ENCODE data around the gene RELL1. TPM values are rescaled to one million over a fixed set of nuclear protein-coding genes. Genes with fewer than 3 reads are reported as not detected.

The RELL1 gene
- total and polyA plus RNA-seq, 8 donors: 10.1 to 35.6 (median 11.3) TPM

DNA sequence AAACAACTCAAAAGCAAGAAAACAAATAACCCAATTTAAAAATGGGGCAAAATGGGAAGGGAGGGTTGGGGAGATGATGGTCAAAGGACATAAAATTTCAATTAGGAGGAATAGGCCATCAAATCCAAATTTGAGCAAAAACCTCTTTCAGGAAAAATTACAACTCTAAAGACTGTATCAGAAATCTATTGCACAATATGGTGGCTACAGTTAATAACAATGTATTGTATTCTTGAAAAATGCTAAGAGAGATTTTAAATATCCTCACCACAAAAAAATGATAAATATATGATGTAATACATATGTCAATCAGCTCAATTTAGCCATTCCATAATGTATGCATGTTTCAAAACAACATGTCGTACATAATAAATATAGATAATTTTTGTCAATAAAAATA is 60.7 kb downstream of the RELL1 start:
- Histone ChIP-seq H3K4me3 (no peak overlapping the region), H3K36me3 (peaks cover 0 to 41% of the 10 kb centered on the region in 2 donors), H3K27ac (no peak overlapping the region), H3K9me3 (no peaks in the 10 kb centered on the region), H3K27me3 (no peaks in the 10 kb centered on the region), H3K4me1 (peaks cover 0 to 5% of the 10 kb centered on the region in 2 donors)
- DNase-seq (no peak), ATAC-seq (no peak)
- intact Hi-C loops (cut with DNase I): no loop called here
- TF ChIP-seq, protein P1, sequence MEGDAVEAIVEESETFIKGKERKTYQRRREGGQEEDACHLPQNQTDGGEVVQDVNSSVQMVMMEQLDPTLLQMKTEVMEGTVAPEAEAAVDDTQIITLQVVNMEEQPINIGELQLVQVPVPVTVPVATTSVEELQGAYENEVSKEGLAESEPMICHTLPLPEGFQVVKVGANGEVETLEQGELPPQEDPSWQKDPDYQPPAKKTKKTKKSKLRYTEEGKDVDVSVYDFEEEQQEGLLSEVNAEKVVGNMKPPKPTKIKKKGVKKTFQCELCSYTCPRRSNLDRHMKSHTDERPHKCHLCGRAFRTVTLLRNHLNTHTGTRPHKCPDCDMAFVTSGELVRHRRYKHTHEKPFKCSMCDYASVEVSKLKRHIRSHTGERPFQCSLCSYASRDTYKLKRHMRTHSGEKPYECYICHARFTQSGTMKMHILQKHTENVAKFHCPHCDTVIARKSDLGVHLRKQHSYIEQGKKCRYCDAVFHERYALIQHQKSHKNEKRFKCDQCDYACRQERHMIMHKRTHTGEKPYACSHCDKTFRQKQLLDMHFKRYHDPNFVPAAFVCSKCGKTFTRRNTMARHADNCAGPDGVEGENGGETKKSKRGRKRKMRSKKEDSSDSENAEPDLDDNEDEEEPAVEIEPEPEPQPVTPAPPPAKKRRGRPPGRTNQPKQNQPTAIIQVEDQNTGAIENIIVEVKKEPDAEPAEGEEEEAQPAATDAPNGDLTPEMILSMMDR (IDR thresholded peaks at IDR 0.05): no peak

DNA sequence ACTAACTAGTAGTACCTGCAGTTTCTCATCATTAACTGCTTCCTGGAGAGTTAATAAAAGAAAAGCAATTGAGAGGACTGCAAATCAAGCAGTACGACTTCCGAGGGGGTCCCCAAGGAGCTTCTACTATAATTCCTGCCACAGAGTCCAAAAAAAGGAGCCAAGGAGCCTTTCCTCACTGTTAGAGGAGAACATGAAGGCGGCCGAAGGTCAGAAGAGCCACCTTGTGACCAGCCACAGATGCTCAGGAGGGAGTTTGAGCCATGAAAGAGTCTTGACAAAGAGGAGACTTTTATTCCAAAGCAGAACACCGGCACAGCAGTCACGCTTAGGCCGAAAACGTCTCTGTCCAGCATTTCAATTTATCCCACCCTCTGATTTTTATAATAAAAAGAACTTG is 62.2 kb downstream of the RELL1 start:
- ATAC-seq (no peak), DNase-seq (no peak)
- Histone ChIP-seq H3K4me1 (peaks cover 0 to under 1% of the 10 kb centered on the region in 2 donors), H3K27ac (no peak overlapping the region), H3K27me3 (no peaks in the 10 kb centered on the region), H3K36me3 (peaks cover 0 to 30% of the 10 kb centered on the region in 2 donors), H3K4me3 (no peak overlapping the region), H3K9me3 (no peaks in the 10 kb centered on the region)
- TF ChIP-seq, protein P1 (IDR thresholded peaks at IDR 0.05): no peak
- intact Hi-C loops (cut with DNase I): no loop called here

DNA sequence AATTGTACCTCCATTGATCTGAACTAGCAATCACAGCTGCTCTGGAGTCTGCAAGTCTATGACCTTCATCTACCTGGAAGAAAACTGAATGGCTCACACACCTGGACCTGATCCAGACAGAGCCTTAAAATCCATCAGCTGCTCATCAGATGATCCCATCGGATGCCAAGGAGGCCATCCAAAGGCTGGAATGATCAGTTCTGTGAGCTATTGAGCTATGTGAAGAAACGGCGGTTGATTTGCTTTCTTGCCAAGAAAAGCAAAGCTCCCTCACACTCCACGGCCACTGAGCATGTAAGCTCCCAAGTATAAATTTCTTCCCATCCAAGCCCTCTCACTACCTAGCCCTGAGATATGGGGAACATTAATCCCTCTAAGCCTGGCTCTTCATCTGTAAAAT is 63.1 kb downstream of the RELL1 start:
- Histone ChIP-seq H3K4me3 (no peak overlapping the region), H3K27me3 (no peaks in the 10 kb centered on the region), H3K4me1 (no peaks in the 10 kb centered on the region), H3K27ac (no peak overlapping the region), H3K36me3 (peaks cover 0 to 24% of the 10 kb centered on the region in 2 donors), H3K9me3 (no peaks in the 10 kb centered on the region)
- DNase-seq: no peak
- intact Hi-C loops (cut with DNase I): no loop called here
- ATAC-seq: no peak
- TF ChIP-seq, protein P1 (IDR thresholded peaks at IDR 0.05): no peak

DNA sequence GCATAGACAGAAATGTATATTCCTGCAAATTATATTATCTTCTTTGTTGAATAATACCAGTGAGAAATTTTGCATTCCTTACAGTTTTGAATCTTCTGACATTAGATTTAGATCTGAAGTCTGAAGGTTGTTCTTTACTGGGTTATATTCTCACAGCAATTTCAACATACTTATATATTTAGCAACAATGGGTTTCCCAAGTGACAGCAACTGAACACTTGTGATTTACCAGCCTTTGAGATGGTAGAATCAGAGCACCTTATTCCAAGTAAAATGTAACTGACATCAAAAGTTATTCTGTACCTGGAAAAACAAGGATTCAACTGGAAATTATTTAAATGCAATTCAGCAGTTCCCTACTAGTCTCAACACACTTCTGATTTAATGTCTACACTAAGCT is 66.0 kb downstream of the RELL1 start:
- peaks cover 0 to 17% of the 10 kb centered on the region in 2 donors for H3K36me3 ChIP-seq
- intact Hi-C loops (cut with DNase I): no loop called here
- no peaks in the 10 kb centered on the region for H3K27me3 ChIP-seq
- no peaks in the 10 kb centered on the region for H3K4me1 ChIP-seq
- H3K4me3 ChIP-seq: no peak overlapping the region
- ATAC-seq: no peak
- no peaks in the 10 kb centered on the region for H3K9me3 ChIP-seq
- no peak overlapping the region for H3K27ac ChIP-seq
- TF ChIP-seq, protein P1 (IDR thresholded peaks at IDR 0.05): no peak
- DNase-seq: no peak

DNA sequence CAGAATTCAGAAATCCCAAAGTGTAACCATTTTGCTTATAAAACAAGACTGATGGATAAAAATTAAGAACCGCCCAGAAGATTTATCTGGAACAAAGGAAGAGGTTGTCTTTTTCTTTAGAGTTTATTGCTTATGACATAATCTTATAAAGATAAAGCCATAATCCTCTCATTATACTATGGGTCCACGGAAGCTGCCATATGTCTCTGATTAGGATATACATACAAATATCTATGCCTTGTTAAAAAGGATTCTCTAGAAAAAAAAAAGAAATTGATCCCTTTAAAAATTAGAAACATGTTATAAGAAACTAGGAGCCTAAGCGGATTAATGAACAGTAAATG is 70.5 kb downstream of the RELL1 start:
- ATAC-seq (no peak), DNase-seq (no peak)
- Histone ChIP-seq H3K9me3 (no peaks in the 10 kb centered on the region), H3K27ac (no peak overlapping the region), H3K4me1 (no peaks in the 10 kb centered on the region), H3K36me3 (peaks cover 0 to 24% of the 10 kb centered on the region in 2 donors), H3K27me3 (no peaks in the 10 kb centered on the region), H3K4me3 (no peak overlapping the region)
- intact Hi-C loops (cut with DNase I): no loop called here
- TF ChIP-seq, protein P1 (IDR thresholded peaks at IDR 0.05): no peak

Measured in left lung (tissue), 10 donors.